Amniotic stem cell (primary cell): ENCODE results near the gene PEX19.

Experiments
- DNase-seq: peaks from one replicate; lab custom pipeline; 2025; lab: John Stamatoyannopoulos, UW

The PEX19 gene

DNA sequence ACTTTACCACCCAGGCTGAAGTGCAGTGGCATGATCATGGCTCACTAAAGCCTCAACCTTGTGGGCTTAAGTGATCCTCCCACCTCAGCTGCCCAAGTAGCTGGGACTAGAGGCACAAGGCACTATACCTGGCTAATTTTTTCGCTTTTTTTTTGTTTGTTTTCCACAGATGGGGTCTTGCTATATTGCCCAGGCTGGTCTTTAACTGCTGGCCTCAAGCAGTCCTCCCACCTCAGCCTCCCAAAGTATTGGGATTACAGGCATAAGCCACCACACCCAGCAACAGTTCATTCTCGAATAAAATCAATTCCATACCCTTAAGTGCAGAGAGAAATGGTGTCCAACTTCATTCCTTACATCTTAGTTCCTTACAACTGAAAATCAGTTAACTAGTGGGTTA is 47.4 kb downstream of the PEX19 start:
- no peak for DNase-seq

DNA sequence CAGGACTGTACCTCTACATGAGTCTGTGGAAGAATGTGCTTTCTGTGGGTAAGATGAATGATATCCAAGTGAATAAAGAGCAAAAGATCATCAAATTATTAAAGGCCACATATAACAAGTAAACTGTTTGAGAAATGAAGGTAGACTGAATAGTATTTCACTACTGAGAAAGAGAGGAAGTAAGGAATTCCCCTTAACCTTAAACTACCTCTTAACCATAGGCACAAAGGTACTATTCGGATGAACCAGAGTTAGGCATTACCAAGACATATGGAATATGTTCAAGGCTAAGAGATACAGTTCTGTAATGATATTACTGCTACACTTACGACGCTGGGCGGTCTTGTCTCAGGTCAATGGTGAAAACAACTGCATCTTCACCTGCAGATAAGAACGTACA is 48.1 kb downstream of the PEX19 start:
- DNase-seq, result no peak

DNA sequence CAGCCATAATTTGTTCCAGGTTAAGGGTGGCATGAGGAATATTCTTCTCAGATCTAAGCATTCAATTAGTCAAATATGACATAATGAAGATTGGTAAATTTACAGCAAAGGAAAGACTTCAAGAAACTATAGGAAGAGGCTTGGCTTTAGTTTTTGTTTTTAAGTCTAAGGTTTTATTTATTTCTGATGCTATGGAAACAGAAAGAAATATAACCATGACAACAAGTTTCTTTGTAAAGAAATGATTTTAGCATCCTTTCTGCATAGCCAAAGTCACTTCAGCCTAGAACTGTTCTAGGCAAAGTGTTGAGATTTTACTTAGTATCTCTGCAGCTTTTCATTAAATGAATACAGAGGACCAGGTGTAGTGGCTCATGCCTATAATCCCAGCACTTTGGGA is 52.0 kb downstream of the PEX19 start:
- no peak for DNase-seq

DNA sequence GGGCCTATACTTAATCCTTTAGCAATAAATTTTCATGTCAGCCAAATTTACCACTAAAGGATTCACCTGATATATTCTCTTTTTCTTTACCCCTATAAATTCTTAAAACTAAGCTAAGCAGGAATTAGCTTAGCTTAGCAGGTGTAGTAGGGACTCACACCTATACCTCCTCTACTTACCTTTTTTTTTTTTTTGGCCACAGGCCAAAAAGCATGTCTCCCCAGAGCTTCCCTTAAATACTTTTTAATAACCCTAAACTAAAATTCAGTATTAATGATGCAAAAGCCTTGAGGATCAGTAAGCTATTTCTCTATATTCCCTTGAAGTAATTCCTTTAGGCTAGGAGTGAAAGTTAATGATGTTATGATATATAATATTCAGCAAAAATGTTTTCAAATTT is 56.5 kb downstream of the PEX19 start:
- DNase-seq, result no peak

DNA sequence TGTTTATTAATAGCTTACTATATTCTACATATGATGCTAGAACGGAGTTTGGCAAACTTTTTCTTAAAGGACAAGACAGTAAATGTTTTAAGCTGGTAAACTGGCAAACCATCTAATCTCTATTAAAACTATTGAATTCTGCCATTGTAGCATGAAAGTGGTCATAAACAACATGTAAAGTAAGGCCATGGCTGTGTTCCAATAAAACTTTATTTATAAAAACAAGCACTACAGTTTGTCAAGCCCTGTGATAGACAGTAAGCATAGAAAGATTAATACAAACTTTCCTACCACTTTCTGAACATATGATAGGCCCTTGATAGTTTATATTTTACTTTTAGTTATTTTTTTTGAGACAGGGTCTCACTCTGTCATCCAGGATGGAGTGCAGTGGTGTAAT is 57.4 kb downstream of the PEX19 start:
- no peak for DNase-seq

DNA sequence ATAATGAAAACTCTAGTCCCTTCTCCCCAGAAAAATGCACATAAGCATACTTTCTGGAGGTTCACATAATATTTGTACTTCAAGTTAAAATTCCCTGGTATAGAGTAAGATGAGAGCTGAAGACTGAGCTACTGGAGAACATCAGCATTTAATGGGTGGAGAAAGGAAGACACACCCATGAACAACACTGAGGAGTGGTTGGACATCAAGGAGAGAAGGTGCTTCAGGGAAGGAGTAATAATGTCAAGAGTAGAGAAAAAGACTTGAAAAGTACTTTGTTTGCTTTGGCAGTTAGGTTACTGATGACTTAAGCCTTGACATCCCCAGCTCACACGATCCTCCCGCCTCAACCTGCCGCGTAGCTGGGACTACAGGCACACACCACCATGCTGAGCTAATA is 57.9 kb downstream of the PEX19 start:
- no peak for DNase-seq
